Measurements from ENCODE around the gene SDCCAG8.

DNA sequence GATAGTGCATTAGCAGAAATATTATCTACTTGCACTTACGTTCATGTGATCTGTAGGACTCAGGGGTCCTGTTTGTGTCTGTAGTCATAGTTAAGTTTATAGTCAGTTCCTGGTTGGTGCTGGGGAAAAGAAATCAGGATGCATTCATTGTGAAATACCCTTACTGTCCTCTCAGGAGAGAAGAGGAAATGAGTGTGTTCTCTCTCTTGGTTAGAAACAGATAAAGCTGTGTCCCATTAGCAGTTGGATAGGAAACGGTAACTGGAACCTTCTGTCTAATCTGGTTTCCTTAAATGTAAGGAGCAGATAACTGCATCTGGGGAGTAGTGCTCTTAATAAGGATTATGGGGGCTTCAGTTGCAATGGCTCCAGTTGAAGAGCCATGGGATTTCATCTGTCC lies 8.9 kb downstream of the SDCCAG8 start:
- TF ChIP-seq CTCF (IDR thresholded peaks at IDR 0.05) (no peak), POLR2AphosphoS5 (IDR thresholded peaks at IDR 0.05; ENCODE audit: low read depth, low read length) (no peak), TCF7L2 (IDR thresholded peaks at IDR 0.05; ENCODE audit: low read depth, low read length) (no peak), SIN3A (IDR thresholded peaks at IDR 0.05; ENCODE audit: borderline replicate concordance, insufficient read depth, low read depth, low read length) (no peak)
